Stimulated activated CD4-positive, alpha-beta T cell treated with anti-CD3 and anti-CD28 coated beads, Interleukin-12 subunit alpha, Interleukin-12 subunit beta, amount 100 ng/mL, for 4 hours (primary cell): ENCODE data around the gene NLGN3.
"Not testable (repeated sequence)": the region's sequence is repeated elsewhere in the genome, so short reads cannot be mapped to it uniquely, and the experiment has no call there.

Experiments
- DNase-seq: peaks from one replicate; pipeline ENCODE4 v3.0.0-alpha.2; 2020

Gene NLGN3

DNA sequence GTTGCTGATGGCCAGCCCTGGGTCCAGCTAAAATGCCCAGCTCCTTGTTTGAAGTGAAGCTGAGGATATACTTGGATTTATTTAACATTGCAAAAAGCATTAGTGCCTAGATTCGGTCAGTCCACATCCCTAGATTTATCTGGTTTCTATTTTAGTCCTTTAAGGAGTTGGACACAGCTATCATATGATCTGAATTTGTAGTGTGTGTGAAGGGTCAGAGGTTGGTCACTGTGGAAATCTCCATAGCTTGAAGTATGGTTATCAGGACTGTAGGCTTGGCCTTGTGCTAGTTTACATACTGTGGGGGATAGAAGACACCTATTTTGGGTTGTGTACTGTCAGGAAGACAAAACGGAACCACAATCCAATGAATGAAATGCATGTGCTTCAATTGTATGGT is 28.8 kb downstream of the NLGN3 start:
- no peak for DNase-seq

DNA sequence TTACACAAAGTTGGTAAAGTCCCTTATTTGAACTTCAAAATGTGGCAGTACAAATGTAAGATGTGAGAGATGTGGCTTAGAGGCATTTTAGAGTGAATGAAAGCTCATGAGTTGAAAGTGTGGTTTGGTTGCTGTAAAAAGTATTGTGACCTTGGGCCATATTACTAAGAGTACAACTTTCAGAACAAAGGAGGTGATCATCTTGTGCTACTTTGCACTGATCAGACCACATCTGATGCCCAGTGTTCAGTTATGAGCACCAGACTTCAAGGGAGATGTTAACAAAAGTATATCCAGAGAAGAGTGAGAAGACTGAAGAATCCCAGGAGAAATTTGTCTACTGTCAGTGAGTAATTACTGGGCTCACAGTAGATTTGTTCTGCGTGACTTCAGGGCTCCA is 30.2 kb downstream of the NLGN3 start:
- DNase-seq: no peak

DNA sequence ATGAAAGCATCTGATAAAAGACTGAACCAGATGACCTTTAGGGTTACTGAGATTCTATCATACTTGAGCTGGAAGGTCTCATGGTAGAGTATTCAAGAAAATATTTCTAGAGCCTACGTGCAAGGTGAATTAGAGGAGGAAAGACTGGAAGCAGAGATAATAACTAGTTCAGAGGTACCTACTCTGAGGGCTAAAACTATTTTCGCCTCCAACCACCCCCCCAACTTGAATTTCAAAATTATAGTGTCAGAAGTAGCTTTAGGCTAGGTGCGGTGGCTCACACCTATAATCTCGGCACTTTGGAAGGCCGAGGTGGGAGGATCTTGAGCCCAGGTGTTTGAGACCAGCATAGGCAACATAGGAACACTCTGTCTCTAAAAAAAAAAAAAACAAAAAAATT is 30.9 kb downstream of the NLGN3 start:
- no peak for DNase-seq

DNA sequence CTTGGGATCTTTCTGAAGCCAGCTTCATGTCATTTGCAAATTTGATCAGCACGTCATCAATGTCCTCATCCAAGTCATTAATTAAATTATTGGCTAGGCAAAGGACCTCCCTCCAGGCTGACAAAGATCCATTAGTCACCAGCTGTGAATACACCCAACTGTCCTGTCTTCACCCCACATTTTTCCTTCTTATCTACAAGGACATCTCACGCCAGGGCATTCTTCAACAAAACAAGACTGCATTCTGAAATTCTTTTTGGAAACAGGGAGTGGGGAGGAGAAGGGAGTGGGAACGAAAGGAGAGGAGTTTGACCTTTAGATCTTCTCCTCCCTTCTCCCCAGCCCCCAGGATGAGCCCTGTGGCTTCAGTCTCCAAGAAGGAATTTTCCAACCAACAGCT is 32.7 kb downstream of the NLGN3 start:
- no peak for DNase-seq

DNA sequence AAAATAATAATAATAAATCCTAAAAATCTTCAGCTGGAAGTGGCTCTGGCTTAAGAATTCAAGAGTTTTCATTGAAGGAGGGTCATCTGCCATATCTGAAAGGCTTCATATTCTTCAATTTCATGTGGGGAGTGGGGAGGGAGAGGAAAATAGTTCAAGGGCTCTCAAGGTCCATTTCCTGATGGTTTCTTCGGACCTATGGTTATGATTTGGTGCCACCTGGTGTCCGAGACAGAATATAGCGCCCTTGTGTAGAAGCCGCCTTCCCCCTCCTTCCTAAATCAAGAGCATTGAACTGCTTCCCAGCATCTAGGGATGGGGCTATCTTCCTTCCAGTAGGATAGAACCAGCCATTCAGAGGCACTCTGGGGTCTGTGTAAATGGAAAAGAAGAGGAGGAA is 34.3 kb downstream of the NLGN3 start:
- peak; percentile 19 for DNase-seq

DNA sequence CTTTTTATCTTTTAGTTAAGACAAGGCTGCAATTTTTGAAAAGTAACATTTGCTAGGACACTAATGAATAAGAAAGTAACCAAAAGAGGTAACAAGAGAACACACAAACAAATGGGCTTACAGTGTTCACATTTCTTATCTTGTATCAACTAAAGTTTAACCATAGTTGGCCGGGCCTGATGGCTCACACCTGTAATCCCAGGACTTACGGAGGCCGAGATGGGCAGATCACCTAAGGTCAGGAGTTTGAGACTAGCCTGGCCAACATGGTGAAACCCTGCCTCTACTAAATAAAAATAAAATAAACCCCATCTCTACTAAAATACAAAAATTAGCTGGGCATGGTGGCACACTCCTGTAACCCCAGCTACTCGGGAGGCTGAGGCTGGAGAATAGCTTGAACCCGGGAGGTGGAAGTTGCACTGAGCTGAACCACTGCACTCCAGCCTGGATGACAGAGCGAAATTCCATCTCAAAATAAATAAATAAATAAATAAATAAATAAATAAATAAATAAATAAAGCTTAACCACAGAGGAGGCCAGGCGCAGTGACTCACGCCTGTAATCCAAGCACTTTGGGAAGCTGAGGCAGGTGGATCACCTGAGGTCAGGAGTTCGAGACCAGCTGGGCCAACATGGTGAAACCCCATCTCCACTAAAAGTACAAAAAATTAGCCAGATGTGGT is 36.1 kb downstream of the NLGN3 start:
- DNase-seq: not testable (repeated sequence)

DNA sequence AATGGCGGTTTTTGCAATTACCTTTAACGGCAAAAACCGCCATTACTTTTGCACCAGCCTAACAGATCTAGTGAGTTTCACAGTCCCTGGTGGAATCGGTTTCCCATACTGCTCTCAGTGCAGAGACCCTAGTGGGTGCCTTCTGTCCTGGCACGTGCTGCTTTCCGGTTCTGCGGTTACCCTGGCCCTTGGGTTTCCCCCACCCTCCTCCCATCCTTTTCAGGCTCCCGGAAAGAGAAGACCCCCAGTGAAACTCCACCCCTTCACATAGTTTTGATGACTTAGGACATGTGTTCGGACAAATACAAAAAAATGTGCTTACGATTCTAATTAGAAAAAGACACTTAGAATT is 36.9 kb downstream of the NLGN3 start:
- peak; percentile 34 for DNase-seq

DNA sequence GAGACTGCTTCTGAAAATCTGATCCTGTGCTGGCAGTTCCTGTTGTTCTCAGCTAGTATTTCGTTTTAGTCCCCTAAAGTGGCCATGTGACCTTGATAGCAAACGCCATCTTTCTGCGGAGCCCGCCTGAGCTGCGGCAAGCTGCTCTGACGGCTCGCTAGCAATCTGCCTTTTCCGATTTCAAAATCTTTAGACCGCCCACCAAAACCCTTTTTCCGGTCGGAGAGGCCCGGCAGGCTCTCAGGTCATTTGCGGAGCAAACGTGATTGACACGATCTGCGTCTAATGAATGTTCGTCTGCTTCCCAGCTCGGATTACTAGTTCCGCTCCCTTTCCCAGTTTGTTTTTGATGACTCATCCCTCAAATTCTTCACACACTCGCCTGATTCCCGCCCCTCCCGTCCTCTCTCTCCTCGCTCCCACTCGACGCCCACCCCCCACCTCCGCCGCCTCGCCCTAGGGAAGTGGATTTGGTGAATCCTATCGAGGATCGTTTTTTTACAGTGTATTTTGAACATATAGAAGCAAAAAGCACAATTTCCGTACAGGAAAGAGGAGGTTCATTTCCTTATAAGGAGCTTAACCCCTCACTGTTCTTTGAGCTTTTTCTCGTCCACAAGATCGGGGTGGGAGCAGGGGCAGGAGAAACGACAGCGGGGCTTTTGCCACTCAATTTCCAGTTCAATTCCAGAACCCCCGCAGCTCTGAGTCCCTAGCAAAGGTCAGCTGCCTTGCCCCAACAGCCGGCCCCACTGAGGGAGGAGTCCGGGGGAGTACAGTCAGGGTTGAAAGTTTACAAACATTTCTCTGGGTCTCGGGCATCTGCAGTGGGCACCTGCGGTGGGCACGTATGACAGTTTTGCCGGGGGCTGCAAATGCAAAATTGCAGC is 37.5 kb downstream of the NLGN3 start:
- peak; percentile 66 for DNase-seq

DNA sequence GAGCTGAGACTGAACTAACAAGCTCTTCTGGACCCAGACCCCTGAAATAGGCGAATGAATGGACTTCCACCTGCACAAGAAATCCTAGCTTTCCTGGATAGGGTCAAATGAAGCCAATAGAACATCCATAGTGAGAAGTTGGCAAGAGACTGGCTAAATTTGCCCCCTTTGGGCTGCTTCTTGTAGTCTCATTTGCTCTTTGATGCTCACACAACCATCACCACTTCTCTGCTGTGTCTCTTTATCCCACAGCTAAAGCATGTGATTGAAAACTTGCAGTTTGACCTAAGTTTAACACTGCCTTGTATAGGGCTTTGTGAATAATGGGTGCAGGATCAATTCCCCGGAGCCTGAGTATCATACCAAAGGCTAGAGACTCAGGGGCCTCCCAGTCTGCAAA is 38.2 kb downstream of the NLGN3 start:
- DNase-seq: no peak

DNA sequence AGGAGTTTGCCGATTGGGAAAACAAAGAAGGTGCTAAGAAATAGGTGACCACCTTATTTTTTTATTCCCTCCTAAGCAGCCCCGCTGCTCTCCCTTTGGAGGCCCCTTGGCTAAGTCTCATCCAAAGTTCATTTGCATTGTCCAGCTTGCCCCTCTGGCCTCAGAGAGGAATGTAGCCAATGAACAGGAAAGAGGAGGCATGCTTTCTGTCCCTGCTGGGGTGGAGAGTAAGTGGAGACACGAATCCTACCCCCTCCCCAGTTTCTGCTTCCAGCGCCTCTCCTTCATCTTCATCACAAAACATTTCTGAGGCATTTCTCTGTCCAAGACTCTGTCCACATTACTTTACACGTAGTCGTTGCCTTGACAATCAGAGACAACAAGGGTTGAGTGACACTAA is 38.7 kb downstream of the NLGN3 start:
- DNase-seq: no peak

DNA sequence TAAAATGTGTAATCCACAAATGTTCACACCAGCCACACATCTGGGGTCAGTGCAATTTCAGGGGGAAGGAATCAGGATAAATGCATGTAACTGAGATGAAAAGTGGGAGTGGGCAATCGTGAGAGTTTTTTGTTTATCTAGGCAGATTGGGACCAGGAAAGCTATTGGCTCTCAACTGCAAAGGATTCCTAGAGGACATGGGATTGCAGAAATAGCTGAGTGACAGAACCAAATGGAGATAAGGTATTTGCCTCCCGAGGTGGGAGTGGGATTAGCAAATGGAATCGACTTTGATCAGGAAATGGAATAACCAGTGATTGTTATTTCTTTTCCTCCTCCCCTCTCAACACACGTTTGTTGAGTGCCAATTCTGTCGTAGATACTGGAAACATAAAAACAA is 39.5 kb downstream of the NLGN3 start:
- no peak for DNase-seq

DNA sequence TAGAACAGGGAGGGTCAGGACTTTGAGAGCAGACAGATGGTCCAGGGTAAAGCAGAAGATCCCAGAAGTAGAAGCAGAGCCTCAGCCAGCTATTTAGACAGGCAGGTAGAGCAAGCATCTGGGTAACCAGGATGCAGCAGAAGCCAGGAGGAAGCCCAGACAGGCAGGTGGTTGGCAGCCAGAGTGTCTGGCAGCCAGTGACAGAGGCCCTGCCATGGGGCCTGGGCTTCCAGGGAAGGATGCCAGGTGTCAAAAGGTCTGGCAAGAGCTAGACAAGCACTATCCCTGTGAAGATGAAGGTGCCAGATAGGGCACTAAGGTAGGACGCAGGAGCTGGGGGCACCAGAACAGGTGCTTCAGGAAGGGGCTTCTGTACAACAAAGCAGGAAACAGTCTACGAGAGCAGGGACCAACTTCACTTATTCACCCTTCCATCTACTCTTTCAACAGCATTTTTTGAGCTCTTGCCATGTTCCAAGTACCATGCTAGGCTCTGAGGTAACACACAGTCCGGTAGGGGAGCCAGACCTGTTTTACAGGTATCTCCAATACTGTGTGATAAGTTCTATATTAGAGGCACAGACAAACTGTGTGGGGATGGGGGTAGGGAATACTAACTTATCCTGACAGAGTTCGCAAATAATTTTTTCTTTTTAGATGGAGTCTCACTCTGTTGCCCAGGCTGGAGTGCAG is 40.3 kb downstream of the NLGN3 start:
- no peak for DNase-seq

DNA sequence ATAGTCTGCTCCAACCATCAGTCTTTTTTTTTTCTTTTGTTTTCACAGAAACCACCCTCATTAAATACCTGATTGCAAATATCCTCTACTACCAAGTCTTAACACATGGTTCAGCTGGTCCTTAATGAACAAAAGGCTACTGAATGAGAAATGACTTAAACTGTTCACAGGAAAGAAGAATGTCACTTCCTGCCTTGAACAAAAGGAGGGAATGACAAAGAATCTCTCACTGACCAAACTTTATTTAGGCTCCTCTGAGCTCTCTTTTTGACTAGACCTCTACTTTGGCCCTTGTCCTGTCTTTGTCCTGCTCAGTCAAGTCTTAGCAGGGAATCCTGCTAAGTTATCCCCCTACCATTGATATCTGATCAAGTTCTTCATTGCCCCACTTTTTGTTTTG is 46.6 kb downstream of the NLGN3 start:
- DNase-seq: no peak

DNA sequence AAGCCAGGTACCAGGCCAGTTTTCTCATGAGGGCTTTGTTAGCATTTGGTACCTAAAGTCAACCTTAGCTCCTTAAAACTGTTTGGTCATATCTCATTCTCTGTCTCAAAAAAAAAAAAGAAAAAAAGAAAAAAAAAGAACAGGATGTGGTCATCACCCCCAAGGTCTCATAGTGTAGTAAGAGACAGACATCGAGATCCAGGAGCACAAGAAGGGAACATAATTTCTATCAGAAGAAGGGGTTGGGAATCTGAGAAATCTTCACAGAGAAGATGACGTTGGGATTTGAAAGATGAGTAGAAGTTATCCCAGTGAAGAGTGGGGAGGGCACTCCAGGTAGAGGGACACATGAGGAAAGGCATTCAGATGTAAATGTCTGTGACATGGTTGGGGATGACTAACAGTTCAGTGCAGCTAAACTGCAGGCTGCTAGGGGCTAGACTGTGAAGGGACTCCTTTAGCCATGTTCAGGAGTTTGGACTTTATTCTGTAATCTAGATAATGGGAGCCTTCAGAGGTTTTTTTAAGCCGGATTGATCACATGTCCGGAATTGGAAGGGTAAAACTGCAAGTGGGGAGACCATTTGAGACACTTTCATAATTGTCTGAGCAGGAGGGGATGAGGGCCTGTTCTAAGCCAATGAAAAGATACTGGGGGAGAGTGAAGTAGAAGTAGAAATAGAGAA is 51.5 kb downstream of the NLGN3 start:
- DNase-seq: no peak

DNA sequence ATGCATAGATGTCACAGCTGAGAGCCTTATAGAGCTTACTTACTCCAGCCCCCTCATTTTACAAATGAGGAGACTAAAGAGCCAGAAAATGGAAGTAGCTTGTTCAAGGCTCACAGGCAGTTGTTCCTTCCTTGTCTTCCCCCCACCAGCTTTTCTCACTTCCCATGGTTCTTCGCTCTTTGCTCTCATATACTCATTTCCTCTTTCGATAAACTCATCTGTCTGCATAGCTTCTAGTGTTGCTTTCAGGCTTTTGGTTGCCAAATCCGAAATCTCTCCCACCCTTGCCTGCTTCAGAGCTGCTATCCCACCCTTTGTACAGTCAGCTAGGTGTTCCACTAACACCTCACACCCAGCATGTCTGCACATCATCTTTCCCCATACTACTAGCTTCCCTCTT is 53.4 kb downstream of the NLGN3 start:
- DNase-seq: no peak

DNA sequence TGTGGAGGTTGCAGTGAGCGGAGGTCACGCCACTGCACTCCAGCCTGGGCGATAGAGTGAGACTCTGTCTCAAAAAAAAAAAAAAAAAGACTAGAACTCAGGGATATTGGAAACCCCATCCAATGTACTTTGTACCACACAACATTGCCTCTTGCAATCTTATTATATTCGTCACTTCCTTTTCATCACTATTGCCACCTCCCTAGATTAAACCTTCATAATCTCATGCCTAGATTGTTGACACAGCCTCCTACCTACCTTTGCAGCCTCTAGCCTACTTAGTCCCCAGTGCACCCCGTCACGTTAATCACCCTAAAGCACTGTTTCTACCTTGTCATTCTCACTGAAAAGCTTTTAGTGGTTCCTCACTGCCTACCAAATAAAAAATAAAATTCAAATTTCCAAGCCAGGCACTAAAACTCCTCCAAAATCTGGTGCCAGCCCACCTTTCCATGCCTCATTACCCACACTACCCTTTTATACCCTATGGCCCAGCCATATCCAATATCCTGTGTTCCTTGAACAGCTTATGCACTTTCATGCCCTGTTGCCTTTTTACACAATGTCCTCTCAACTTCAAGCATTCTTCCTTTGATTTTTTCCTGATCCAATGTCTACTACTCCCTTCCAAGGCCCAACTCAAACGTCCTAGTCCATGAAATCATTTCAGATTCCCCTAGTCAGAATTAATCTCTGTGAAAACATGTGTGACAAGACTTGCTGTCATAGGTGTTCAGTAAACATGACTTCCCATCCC is 54.8 kb downstream of the NLGN3 start:
- no peak for DNase-seq

DNA sequence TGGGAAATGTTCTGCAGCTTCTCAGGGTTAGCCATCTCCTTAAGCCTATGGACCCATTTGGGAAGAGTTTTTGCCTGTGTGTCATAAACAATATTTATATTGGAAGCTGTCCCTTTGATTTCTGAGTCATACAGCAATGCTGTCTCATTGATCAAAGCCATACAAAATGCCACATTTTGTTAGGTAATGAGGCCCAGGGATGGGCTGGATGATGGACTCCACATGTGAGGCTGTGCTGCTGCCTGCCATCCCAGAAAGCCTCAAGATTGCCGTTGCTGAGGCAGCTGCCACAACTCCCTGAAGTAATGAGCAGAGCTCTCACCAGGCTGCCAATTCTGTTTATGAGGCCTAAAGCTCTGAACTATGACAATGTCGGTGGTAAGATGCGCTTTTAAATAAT is 66.2 kb downstream of the NLGN3 start:
- no peak for DNase-seq

DNA sequence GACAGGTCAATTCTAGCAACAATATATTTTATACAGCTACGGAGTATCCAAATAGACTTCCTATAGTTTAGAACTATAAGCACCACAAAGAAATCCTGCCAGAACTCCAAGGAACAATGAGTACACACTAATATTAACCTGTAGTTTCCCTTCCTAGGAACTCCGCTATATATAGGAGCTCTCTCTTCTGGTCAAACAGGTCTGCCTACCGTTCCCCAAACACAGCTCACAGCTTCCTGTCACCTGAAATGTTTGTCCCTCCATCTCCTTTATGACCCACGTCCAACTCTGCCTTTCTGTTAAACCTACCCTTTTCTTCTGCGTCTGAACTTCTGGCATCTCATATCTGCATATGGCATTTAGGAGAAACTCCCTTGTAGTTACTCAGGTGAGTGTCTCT is 67.9 kb downstream of the NLGN3 start:
- no peak for DNase-seq

DNA sequence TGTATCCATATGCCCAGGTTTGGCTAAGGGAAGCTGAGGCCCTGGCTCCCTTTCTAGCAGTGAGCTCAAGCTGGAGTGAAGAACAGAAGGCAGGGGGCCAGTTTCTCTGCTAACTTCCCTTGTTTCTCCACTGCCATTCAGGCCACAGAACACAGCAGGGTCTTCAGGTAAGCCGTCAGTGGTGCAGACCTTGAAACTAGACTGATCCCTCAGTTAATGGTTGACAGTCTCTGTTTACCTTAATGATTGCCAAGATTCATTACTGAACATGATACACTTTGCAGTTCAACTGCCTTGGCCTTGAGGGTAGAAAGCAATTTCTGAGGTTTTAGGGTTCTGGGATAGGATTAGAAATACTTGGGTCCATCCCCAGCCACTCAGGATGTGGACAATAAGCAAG is 69.5 kb downstream of the NLGN3 start:
- no peak for DNase-seq

DNA sequence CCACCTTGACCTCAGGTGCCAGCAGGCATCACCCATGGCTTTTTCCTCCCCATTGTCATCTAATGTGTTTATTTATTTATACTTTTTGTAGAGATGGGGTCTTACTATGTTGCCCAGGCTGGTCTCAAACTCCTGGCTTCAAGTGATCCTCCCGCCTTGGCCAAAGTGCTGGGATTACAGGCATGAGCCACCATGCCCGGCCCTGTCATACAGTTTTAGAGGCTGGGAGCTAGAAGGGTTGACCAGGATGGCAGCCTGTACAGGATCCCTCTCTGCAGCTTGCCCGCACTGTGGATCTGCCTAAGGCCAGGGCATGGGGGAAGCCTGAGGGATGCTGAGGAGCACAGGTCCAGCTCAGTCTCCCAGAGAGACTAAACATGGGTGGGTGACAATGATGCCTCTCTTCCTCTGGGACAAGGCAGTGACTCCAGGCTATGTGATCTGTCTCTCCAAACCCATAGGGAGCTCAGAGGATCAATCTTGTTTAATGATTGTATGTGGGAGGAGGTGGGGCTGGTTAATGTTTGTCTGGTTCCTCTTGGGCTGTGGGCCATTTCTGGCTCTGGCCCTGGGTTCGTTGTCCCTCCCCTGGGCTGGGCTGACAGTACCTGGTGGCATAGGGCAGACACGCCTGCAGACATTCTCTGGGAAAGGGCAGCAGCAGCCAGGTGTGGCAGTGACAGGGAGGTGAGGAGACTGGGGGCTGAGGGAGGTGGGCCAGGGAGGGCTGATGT is 70.1 kb downstream of the NLGN3 start:
- no peak for DNase-seq

DNA sequence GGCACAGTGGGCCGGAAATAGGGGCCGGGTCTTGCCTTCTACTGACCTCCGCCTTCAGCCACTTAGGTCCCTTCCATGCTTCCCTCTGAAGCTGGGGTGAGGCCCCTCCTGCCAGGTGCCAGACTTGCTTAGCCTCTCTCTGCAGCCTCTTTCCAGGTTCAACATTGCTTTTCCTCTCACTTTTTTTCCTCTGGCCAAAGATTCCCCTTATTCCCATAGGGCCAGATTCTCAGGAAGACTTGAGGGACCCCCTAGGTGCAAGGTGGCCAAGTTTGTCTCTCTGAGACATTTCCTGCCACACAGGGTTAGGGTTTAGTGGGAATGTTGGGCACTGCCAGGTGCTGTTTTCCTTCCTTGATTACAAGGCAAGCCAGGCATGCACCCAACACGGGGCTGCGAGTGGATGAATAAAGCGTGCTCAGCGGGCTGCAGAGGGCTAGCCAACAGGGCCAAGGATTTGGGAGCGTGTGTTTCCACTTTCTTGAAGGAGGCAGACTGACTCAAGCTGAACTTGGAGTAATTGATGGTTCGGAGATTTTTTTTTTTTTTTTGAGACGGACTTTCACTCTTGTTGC is 70.8 kb downstream of the NLGN3 start:
- DNase-seq: no peak

DNA sequence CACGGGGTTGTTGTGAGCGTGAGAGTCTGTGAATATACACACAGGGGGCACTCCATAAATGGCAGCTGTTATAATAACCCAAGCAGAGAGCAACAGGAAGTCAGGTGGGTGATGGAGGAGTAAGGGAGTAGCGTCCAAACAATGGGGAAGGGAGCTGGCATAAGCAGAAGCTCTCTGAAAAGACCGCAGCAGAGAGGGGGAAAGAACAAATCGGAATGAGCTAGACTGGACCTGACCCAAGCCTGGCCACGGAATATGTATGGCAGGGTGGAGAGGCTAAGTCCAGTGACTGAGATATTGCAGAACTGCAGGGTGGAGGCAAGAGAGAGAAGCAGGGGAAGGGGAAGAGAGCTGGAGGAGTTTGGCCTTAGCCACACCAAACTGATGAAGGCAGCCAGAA is 71.8 kb downstream of the NLGN3 start:
- no peak for DNase-seq
